Liver (tissue), 3 donors: ENCODE measurements around the gene ZFP36.

ENCODE experiments used
- EGR1 ChIP-seq, 2 donors: IDR thresholded peaks; 2 replicates each; pipeline ENCODE4 v1.6.1; 2016 to 2018; ENCODE audit warnings: antibody characterized with exemption in 2 of 2, low read depth in 2 of 2
- GABPA ChIP-seq, 2 donors: IDR thresholded peaks in 1 of 2; conservative IDR thresholded peaks in 1 of 2; 2 replicates each; pipeline ENCODE4 v1.6.1; 2016; ENCODE audit warnings: antibody characterized with exemption in 2 of 2, mild to moderate bottlenecking in 1 of 2, moderate library complexity in 1 of 2
- JUND ChIP-seq, 2 donors: IDR thresholded peaks; 2 replicates each; pipeline ENCODE4 v1.6.1; 2016; ENCODE audit warnings: antibody characterized with exemption in 2 of 2
- RAD21 ChIP-seq, 2 donors: IDR thresholded peaks; 2 replicates each; pipeline ENCODE4 v1.6.1; 2016; ENCODE audit warnings: antibody characterized with exemption in 2 of 2, mild to moderate bottlenecking in 2 of 2
- TAF1 ChIP-seq: conservative IDR thresholded peaks from 2 replicates; pipeline ENCODE4 v1.6.1; 2016; ENCODE audit warnings: antibody characterized with exemption, mild to moderate bottlenecking
- YY1 ChIP-seq: IDR thresholded peaks from 2 replicates; pipeline ENCODE4 v1.6.1; 2016; ENCODE audit warnings: antibody characterized with exemption, mild to moderate bottlenecking
- TF ChIP-seq, protein P1 (sequence below): fragments of 150-350 bp; IDR thresholded peaks from 2 replicates; pipeline ENCODE4 v1.5.1; 2017; ENCODE audit warnings: improper control_type of control experiment, low read depth, low read length; ENCODE audit not compliant: missing input control
- TF ChIP-seq, protein P2 (sequence below): IDR thresholded peaks from 2 replicates; pipeline ENCODE4 v1.6.1; 2016; ENCODE audit warnings: antibody characterized with exemption
- TF ChIP-seq, protein P3 (sequence below): IDR thresholded peaks from 2 replicates; pipeline ENCODE4 v1.6.1; 2016; ENCODE audit warnings: antibody characterized with exemption
- TF ChIP-seq, protein P4 (sequence below): IDR thresholded peaks from 2 replicates; pipeline ENCODE4 v1.6.1; 2016; ENCODE audit warnings: antibody characterized with exemption, mild to moderate bottlenecking
- TF ChIP-seq, protein P5 (sequence below): IDR thresholded peaks from 2 replicates; pipeline ENCODE4 v1.6.1; 2016; ENCODE audit warnings: antibody characterized with exemption
- donor health status: healthy.
- donor health status: healthy.

DNA sequence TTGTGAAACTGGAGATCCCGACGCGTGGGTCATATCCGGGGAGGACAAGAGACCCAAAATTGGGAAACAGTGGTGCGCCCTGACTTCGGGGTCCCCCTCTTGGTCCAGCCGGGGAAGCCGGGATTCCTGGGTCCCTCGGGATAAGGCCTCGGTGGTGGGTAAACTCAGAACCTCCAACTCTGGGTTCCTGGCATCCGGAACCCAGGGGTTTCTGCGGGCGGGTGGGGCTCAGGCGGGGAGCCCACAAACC lies 688 bp downstream of the ZFP36 start:
- TF ChIP-seq RAD21 (IDR thresholded peaks at IDR 0.05): no peak
- TF ChIP-seq EGR1 (IDR thresholded peaks at IDR 0.05; ENCODE audit: low read depth in 2 of 2): no peak
- TF ChIP-seq, protein P1, sequence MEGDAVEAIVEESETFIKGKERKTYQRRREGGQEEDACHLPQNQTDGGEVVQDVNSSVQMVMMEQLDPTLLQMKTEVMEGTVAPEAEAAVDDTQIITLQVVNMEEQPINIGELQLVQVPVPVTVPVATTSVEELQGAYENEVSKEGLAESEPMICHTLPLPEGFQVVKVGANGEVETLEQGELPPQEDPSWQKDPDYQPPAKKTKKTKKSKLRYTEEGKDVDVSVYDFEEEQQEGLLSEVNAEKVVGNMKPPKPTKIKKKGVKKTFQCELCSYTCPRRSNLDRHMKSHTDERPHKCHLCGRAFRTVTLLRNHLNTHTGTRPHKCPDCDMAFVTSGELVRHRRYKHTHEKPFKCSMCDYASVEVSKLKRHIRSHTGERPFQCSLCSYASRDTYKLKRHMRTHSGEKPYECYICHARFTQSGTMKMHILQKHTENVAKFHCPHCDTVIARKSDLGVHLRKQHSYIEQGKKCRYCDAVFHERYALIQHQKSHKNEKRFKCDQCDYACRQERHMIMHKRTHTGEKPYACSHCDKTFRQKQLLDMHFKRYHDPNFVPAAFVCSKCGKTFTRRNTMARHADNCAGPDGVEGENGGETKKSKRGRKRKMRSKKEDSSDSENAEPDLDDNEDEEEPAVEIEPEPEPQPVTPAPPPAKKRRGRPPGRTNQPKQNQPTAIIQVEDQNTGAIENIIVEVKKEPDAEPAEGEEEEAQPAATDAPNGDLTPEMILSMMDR: no peak
- no peak for TF ChIP-seq JUND (IDR thresholded peaks at IDR 0.05)
- no peak for TF ChIP-seq TAF1
- TF ChIP-seq, protein P2, sequence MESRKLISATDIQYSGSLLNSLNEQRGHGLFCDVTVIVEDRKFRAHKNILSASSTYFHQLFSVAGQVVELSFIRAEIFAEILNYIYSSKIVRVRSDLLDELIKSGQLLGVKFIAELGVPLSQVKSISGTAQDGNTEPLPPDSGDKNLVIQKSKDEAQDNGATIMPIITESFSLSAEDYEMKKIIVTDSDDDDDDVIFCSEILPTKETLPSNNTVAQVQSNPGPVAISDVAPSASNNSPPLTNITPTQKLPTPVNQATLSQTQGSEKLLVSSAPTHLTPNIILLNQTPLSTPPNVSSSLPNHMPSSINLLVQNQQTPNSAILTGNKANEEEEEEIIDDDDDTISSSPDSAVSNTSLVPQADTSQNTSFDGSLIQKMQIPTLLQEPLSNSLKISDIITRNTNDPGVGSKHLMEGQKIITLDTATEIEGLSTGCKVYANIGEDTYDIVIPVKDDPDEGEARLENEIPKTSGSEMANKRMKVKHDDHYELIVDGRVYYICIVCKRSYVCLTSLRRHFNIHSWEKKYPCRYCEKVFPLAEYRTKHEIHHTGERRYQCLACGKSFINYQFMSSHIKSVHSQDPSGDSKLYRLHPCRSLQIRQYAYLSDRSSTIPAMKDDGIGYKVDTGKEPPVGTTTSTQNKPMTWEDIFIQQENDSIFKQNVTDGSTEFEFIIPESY: no peak
- TF ChIP-seq, protein P3, sequence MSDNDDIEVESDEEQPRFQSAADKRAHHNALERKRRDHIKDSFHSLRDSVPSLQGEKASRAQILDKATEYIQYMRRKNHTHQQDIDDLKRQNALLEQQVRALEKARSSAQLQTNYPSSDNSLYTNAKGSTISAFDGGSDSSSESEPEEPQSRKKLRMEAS: no peak
- no peak for TF ChIP-seq GABPA (IDR thresholded peaks at IDR 0.05 in 1 of 2, conservative IDR thresholded peaks at IDR 0.05 in 1 of 2)
- TF ChIP-seq, protein P4, sequence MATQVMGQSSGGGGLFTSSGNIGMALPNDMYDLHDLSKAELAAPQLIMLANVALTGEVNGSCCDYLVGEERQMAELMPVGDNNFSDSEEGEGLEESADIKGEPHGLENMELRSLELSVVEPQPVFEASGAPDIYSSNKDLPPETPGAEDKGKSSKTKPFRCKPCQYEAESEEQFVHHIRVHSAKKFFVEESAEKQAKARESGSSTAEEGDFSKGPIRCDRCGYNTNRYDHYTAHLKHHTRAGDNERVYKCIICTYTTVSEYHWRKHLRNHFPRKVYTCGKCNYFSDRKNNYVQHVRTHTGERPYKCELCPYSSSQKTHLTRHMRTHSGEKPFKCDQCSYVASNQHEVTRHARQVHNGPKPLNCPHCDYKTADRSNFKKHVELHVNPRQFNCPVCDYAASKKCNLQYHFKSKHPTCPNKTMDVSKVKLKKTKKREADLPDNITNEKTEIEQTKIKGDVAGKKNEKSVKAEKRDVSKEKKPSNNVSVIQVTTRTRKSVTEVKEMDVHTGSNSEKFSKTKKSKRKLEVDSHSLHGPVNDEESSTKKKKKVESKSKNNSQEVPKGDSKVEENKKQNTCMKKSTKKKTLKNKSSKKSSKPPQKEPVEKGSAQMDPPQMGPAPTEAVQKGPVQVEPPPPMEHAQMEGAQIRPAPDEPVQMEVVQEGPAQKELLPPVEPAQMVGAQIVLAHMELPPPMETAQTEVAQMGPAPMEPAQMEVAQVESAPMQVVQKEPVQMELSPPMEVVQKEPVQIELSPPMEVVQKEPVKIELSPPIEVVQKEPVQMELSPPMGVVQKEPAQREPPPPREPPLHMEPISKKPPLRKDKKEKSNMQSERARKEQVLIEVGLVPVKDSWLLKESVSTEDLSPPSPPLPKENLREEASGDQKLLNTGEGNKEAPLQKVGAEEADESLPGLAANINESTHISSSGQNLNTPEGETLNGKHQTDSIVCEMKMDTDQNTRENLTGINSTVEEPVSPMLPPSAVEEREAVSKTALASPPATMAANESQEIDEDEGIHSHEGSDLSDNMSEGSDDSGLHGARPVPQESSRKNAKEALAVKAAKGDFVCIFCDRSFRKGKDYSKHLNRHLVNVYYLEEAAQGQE: no peak
- TF ChIP-seq, protein P5, sequence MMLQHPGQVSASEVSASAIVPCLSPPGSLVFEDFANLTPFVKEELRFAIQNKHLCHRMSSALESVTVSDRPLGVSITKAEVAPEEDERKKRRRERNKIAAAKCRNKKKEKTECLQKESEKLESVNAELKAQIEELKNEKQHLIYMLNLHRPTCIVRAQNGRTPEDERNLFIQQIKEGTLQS: no peak
- TF ChIP-seq YY1: no peak
